HK-2 (cell line): ENCODE data around the gene VIPR2.
"Not testable (repeated sequence)": the region's sequence is repeated elsewhere in the genome, so short reads cannot be mapped to it uniquely, and the experiment has no call there.

ENCODE experiments used
- DNase-seq: peaks from one replicate; pipeline ENCODE4 v3.0.0-alpha.2; 2018; ENCODE audit not compliant: unreplicated experiment

VIPR2 gene

DNA sequence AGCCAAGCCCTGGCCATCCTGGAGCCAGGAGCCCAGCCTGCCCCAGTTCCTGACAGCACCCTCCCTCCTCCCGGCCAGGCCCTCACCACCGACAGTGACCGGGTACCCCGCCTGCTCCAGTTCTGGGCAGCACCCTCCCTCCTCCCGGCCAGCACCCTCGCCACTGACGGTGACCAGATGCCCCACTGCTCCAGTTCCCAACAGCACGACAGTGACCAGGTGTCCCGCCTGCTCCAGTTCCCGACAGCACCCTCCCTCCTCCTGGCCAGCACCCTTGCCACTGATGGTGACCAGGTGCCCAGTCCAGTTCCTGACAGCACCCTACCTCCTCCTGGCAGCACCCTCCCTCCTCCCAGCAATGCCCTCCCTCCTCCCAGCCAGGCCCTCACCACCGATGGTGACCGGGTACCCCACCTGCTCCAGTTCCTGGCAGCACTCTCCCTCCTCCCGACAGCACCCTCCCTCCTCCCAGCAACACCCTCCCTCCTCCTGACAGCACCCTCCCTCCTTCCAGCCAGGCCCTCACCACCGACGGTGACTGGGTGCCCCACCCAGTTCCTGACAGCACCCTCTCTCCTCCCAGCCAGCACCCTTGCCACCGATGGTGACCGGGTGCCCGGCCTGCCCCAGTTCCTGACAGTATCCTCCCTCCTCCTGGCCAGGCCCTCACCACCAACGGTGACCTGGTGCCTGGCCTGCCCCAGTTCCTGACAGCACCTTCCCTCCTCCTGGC lies 40.3 kb downstream of the VIPR2 start:
- no peak for DNase-seq

- DNase-seq = no peak
Observed at GRCh38 chr7:159103382-159104187, 41.1 kb downstream of the VIPR2 start.

DNA sequence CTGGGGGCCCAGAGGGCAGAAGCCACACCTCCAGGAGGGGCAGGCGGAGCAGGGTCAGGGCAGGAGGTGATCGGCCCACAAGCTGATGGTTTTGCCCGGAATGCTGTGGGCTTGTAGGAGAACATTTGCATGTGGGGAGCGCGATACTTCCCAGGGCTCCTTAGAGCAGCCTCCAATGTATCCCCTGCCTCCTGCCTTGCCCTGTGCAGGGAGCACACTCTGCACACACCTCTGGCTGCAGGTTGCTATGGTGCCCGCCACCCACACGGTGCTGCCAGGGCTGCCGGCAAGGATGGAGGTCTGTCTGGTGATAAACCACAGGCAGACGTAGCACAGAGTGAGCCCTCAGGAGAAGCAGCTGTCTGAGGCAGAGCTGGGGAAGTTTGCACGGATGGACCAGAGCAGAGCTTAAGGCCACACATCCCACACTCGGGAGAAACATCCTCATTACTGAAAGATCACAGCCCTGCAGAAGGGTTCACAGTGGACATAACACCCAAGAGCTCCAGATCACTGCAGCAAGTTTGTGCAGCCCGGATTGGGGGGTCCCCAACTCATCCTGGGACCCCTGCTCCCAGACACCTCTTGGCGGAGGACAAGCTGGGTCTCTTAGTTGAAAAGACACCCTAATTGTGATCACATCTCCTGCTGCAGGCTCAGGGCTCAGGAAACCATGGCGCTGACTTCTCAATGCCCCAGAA lies 41.8 kb downstream of the VIPR2 start:
- DNase-seq = no peak

GRCh38 chr7:159101661-159102091 lies 43.0 kb downstream of the VIPR2 start:
- DNase-seq = not testable (repeated sequence)

DNA sequence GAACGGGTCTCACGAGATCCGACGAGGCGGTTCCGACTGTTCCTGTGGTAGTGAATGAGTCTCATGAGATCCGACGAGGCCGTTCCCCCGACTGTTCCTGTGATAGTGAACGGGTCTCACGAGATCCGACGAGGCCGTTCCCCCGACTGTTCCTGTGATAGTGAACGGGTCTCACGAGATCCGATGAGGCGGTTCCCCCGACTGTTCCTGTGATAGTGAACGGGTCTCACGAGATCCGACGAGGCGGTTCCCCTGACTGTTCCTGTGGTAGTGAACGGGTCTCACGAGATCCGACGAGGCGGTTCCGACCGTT lies 43.6 kb downstream of the VIPR2 start:
- DNase-seq = not testable (repeated sequence)

DNA sequence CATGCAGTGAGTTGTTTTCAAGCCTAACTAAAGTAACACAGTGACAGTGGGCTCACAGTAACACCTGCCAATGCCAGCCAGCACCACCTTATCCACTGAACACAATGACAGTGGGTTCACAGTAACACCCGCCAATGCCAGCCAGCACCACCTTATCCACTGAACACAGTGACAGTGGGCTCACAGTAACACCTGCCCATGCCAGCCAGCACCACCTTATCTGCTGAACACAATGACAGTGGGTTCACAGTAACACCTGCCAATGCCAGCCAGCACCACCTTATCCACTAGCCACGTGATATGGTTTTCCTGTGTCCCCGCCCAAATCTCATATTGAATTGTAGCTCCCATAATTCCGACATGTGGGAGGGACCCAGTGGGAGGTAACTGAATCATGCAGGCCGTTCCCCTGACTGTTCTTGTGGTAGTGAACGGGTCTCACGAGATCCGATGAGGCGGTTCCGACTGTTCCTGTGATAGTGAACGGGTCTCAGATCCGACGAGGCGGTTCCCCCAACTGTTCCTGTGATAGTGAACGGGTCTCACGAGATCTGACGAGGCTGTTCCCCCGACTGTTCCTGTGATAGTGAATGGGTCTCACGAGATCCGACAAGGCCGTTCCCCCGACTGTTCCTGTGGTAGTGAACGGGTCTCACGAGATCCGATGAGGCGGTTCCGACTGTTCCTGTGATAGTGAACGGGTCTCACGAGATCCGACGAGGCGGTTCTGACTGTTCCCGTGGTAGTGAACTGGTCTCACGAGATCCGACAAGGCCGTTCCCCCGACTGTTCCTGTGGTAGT lies 44.2 kb downstream of the VIPR2 start:
- DNase-seq = not testable (repeated sequence)

GRCh38 chr7:159099711-159100231 lies 44.9 kb downstream of the VIPR2 start:
- no peak for DNase-seq

- DNase-seq = no peak
Observed at GRCh38 chr7:159098811-159099655, 45.6 kb downstream of the VIPR2 start.

GRCh38 chr7:159098424-159098786 lies 46.3 kb downstream of the VIPR2 start:
- no peak for DNase-seq

DNA sequence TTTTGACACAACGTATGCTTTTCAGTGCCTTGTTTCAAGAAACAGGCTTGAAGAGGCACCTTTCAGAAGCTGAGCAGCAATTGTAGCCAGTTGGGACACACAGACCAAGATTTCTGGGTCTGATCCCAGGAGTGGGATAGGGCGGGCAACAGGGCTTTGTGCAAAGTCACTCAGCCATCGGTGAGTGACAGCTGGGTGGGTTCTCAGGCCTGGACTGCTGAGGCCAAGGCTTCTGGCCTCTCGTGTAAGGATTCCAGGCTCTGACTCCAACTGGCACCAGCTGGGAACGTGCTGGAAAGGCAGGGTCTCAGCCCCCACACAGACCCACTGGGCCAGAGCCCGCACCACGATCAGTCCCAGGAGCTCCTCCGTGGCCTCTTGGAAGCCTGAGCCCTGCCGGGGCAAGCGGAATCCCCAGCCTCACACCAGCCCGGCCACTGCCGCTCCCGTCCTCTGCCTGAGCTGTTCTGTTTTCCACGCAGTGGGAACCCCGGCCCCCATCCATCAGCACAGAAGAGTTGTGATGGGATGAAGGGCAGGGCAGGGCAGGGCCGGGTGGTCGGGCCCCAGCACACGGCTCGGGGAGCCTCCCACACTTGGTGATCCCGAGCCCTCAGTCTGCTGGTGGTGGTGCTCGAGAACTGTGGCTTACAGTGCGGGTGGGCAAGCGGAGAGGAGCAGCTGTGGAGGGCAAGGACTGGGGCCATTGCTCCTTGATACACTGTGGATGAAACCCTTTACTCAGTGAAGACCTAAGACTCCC lies 46.8 kb downstream of the VIPR2 start:
- DNase-seq = no peak

DNA sequence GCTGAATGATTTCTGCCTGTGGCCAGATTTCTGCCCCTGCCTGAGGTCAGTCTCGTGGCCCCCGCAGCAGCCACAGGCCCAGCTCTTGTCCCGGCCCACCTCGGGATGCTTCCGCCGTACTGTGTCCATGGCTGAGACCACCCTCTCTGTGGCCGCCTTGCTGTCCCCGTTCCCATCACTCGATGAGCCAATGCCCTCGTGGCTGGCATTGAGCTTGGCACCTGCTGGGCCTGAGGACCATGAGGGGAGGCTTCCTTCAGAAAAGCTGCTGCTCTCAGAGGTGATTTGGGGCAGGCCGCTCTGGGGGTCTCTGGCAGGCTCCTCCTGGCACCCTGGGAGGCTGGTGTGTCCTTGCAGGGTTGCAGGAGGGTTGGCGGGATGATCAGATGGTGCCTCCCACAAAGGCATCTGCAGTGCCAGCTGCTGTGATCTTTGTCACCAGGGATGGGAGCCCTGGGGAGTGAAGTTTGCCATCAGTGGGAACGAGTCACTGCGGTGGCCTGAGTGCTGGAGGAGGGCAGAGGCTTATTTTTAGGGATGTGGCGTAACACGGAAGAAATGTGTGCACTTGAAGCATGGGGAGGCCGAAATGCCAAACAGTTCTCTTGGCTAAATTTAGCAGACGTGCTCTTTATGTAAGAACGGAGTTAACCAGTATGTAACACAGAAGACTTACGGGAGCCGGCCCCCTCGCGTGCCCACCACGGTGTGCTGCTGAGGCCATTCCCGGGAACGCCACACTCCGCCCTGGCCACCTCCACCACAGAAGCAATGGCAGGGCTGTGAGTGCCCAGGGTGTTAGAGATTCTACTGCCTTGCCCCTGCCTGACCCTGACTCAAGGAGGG lies 47.7 kb downstream of the VIPR2 start:
- no peak for DNase-seq

DNA sequence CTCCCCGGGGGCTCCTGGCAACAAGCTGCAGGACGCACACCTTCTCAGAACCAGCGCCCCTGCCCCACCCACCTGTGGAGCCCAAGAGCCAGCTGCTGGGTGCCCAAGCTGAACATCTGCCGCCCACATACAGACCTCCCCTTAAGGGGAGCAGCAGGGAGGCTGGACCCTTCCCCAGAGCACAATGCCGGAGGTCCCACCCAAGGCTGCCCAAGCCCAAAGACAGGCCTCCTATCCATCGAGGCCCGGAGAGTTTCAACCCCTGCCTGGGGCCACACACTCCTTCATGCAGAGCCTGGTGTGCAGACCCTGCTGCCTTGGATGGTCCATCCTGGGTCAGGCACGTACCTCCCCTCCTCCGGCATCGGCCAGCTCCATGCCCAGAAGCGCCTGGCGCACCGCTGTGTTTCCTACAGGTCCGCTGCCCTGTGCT lies 48.7 kb downstream of the VIPR2 start:
- no peak for DNase-seq

GRCh38 chr7:159094919-159095915 lies 49.5 kb downstream of the VIPR2 start:
- no peak for DNase-seq

DNA sequence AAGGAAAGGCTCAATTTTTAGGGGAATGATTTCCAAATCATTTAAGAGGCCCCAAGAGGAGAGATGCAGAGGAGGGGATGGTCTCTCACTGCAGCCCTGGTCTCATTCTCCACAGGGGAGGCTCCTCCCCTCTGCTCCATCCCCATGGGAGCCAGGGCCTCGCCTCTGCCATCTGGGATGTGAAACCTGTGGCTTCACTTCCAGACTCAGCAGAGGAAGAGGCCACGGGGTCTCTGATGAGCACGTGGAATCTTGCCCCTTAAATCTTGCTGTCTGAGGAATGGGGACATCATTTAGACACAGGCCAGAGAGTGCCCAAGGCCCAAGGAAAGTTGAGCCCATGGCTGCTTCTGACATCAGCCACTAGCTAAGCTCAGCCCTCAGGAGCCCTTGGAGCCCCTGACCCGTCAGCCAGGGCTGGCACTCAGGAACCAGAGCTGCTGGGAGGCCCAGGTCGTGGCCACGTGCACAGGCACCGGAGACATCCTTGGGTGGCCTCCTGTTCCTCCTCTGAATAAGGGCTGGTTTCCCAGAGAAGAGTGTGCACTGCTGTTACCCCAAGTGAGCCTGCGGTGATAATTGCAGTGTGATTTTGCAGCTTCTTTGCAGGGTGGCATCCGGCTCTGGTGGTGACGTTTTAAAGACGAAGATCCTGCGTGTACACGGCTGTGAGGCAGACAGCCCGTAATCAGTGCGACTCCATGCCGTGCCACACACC lies 50.5 kb downstream of the VIPR2 start:
- no peak for DNase-seq

- no peak for DNase-seq
Observed at GRCh38 chr7:159093351-159093971, 51.2 kb downstream of the VIPR2 start.

DNA sequence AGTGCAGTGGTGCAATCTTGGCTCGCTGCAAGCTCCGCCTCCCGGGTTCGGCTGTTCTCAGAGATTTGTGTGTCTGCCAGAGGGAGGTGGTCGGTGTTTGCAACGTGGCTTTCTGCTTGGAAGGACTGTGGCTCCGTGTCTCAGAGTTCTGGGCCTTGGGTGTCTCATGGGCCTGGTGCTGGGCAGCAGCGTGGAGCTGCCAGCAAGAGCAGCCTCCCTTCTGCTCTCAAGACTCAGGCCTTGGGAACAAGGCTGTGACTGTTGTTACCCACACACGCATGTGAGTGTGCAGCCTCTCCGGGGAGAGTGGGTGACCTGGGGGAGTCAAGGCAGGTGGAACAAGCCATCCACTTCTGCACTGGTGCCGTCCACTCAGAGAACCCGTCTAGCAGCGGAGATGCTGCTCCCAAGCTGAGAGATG lies 52.0 kb downstream of the VIPR2 start:
- no peak for DNase-seq
